DOHH2 (cell line): ENCODE data around the gene ARL8A.

Source experiments
- CTCF ChIP-seq: fragments of 200-600 bp; sonication (generic); IDR thresholded peaks from one replicate; pipeline ENCODE4 v1.5.1; 2014; ENCODE audit warnings: antibody characterized with exemption, mild to moderate bottlenecking, low read depth, low read length; ENCODE audit not compliant: poor library complexity, severe bottlenecking
- EZH2phosphoT487 ChIP-seq: fragments of 200-600 bp; sonication (generic); IDR thresholded peaks from 2 replicates; pipeline ENCODE4 v1.6.1; 2017; ENCODE audit warnings: borderline replicate concordance, mild to moderate bottlenecking, antibody characterized with exemption, low read length, moderate library complexity, mixed read lengths

- no peak for TF ChIP-seq CTCF
- TF ChIP-seq EZH2phosphoT487: no peak
Measured at GRCh38 chr1:202155478-202156021, 11.0 kb upstream of the ARL8A start.
